ENCODE results near the gene ERN1.
"Not testable (repeated sequence)": the region's sequence is repeated elsewhere in the genome, so short reads cannot be mapped to it uniquely, and the experiment has no call there.

ERN1 gene

DNA sequence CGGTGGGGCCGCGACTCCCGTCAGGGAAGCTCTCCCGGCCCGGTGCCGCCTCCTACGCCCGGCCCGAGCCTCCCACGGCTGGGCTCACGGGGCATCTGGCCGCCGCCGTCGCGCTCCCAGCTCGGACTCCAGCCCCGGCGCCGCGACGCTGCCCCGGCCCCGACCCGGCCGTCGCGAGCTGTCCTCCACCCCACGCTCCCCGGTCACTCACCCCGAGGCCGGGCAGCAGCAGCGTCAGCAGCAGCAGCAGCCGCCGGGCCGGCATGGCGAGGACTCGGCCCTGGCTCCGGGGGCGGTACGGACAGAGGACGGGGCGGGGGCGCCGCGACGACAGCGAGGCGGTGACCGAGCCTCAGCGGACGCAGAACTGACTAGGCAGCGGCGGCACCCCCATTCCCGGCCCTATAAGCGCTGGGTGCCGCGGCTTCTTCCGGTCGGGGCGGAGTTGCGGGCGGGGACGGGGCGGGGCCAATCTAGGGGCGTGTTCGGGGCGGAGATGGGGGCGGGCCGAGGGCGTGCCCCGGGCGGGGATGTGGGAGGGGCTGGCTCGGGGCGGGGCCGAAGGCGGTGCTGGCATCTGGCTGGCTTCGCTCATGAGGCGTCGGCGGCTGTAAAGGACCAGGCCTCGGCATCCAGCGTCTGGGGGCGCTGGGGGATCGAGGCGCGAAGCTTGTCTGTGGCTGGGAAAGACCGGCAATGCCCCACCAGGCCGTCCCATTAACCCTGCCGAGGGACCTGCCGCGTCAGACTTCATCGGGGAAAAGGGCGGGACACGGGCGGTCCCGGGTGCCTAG is at the start of gene ERN1:
TSS of gene ERN1 (minus strand) at position 380 of the 794 bp plus-strand sequence. CDS start at position 265, 115 bp downstream.
- FAIRE-seq: no peak

DNA sequence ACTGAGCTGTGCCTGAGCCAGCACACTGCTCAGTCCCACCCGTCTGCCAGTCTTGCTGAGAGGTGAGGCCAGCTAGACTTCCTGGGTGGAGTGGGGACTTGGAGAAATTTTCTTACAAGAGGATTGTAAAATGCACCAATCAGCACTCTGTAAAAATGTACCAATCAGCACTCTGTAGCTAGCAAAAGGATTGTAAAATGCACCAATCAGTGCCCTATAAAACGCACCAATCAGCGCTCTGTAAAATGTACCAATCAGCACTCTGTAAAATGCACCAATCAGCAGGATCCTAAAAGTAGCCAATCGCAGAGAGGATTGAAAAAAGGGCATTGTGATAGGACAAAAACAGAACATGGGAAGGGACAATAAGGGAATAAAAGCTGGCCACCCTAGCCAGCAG is 49.1 kb upstream of the ERN1 start:
- not testable (repeated sequence) for FAIRE-seq; DNase-seq (ENCODE audit: low spot score)

More for the DNA sequence above, at the start of gene ERN1:
- DNase-seq (ENCODE audit: low spot score): peak; percentile 87

DNA sequence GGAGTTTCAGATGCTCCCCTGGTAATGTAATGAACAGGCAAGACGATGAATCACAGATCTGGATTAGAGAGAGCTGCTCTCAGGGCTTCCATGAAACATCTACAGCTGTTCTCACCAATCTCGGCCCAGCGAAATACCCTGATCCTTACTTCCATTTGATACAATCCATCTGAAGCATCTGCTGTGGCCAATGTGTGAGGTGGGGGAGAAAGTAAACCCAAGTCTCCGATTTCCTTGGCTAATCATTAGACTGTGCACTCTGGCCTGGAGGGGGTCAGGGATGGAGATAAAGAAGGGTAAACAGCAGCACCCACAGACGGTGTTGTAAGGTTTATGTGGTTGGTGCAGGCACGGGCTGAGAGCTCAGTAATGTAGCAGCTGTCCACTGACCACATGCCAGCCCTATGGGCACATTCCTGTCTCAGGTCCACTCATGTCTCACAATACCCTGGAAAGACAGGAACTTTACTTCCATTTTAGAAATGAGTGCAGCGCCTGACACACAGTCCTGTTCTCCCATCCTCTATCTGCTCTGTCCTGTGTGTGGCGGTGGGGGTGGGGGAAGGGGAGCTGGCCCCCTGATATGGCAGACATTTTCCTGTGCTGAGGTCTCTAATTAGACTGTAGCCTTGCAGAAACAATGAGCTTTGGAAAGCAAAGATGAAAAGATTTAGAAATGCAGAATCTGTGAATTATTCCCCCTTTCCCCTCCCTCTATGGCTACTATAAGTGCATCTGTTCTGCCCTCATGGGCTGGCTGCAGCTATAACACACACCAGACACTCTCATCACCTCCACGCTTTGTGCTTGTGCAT is 48.3 kb upstream of the ERN1 start:
- FAIRE-seq: no peak
- DNase-seq (ENCODE audit: low spot score): no peak

DNA sequence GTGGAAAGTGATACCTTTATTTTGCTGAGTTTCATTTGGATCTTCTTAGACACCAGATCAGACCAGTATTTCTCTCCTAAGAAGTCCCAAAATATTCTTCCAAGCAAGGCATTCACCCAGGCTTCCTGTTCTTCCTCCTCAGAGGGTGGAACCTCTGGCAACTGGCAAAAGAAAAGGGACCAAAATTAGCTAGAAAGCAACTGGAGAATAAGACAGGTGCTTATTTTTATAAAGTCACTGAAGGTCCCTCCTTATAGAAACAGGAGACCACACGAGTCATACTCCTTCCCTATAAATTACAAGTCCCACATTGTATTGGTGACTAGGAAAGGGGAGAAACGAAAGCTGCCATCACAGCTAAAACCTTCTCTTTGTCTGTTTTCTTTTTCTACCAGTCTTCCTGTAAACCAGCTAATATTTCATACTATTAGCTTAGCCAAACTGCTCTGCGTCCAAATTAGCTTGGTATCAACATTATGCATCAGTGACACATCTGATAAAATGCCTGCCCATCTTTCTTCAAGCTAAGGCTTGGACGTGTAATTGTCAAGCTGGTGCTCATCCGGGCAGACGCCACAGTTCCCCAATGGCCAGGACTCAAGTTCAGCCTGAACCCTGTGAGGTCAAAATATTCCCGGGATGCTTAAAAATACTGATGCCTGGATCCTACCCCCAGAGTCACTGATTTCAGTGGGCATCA is 47.5 kb upstream of the ERN1 start:
- DNase-seq (ENCODE audit: low spot score): no peak
- no peak for FAIRE-seq

DNA sequence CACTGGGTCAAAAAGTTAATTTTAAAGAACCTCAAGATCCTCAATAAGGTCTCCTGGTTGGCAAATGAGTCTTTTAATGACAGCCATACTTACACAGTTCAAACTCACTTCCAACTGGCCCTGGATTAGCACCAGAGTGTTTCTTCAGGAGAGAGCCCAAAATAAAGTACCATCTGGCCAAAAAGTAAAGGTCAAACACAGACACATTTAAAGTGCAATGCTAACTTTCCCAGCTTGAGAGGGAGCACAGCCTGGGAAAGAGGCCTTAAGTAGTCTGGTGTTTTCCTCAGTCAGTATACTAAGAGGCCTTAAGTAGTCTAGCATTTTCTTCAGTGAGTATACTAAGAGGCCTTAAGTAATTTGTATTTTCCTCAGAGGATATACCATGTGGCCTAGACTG is 46.6 kb upstream of the ERN1 start:
- no peak for DNase-seq (ENCODE audit: low spot score)
- FAIRE-seq: no peak

DNA sequence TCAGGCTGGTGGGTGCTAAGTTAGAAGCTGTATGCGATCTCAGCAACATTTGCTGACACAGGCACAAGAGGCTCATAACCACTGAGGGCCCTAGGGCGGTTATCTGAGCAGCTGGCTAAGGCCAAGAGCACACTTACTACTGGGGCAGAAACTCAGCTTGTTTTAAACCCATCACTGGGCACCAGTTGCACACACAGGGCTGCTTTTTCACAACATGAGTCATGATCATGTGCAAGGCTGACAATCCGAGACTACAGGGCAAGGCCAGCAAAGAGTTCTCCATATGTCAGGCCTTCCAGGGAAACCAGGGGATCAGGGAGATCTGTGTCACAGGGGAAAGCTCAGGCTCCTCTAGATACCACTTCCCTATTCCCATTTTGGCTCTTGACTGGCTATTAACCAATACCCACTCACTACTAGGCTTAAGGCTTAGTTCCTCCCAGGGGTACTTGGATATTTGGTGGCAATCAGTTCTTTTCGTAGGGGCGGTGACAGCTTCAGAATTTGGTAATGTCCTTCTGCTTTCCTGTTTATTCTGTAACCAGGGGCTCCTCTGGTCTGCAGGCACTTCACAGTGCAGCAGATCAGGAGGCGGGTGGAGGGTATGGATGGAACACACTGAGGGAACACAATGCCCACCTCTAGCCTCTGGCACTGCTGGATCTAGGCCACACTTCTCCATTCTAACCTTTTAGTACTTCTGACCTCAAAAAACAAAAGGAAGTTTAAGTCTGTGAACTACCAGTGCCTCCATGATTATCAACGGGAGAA is 44.9 kb upstream of the ERN1 start:
- DNase-seq (ENCODE audit: low spot score) (peak; percentile 11), FAIRE-seq (no peak)

DNA sequence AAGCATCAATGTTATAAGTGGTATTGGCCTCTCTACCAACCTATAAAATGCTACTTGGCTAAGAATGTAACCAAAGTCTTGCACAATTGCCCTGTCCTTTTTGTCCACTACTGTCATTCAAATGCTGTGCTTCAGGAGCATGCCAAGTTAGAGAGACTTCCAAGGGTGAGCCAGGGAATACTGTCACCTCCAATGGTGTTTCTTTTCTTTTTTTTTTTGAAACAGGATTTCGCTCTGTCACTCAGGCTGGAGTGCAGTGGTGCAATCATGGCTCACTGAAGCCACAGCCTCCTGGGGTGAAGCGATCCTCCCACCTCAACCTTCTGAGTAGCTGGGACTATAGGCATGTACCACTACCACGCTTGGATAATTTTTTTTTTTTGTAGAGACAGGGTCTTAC is 43.7 kb upstream of the ERN1 start:
- DNase-seq (ENCODE audit: low spot score) (no peak), FAIRE-seq (no peak)

DNA sequence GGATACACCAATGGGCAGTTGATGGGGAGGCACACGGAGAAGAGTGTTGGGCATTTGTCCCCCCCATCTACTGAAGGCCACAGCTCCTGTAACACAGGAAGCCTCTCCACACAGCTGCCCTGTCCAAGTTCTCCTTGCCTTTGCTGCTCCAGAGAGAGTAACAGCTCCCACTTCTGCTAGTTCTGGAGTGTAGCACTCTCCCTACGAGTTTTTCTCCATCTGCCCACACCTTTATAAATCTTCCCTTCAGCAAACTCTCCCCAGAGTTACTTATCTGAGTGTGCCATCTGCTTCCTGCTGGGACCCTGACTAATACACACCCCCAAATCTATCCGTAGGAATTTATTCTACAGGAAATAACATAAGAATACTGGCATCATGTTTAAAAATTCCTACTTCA is 42.6 kb upstream of the ERN1 start:
- FAIRE-seq (no peak), DNase-seq (ENCODE audit: low spot score) (no peak)

DNA sequence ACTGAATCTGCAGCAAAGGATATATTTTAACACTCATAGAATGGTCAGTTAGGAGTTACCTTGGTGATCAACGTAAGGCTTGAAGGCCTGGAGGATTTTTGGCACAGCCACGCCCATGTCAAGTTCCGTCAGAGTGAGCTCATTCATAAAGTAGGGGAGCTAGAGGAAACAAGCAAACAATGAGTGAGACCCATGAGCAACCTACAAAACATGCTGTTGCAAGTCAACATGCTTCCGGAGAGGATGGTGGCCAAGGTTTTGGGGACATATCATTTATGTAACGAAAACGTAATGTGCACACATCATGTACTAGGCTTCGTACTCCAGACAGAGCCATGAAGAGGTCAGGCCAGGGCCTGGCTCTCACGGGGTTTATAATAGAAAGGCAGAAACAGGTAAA is 41.1 kb upstream of the ERN1 start:
- no peak for FAIRE-seq

DNA sequence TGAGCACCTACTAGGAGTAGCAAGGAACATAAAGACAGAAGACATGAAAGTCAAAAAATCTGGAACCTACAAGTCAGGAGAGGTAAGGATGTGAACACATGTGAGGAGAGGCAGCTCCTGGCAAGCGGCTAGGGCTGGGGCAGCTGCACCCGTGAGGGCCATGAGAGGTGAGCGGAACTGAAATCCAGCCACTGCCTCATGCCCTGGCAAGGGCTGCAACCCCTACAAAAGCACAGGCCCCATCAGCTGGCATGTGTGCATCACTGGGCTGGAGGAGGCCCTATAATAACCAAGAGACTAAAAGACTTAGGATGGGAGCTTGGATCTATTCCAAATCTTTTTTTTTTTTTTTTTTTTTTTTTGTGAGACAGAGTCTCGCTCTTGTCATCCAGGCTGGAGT is 40.3 kb upstream of the ERN1 start:
- FAIRE-seq (no peak), DNase-seq (ENCODE audit: low spot score) (no peak)

More for the DNA sequence above, 41.1 kb upstream of the ERN1 start:
- no peak for DNase-seq (ENCODE audit: low spot score)

DNA sequence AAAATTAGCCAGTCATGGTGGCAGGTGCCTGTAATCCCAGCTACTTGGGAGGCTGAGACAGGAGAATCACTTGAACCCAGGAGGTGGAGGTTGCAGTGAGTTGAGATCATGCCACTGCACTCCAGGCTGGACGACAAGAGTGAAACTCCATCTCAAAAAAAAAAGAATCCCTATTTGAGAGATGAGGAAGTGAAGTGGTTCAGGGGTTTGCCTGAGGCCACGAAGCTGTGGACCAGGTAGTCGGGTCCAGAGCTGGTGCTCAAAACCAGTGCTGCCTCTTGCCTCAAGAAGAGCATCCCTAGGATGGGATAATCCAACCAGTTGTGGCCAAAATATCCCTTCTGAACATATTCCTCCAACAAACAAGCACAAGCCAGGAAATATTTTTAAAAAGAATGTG is 37.7 kb upstream of the ERN1 start:
- not testable (repeated sequence) for DNase-seq (ENCODE audit: low spot score); FAIRE-seq

DNA sequence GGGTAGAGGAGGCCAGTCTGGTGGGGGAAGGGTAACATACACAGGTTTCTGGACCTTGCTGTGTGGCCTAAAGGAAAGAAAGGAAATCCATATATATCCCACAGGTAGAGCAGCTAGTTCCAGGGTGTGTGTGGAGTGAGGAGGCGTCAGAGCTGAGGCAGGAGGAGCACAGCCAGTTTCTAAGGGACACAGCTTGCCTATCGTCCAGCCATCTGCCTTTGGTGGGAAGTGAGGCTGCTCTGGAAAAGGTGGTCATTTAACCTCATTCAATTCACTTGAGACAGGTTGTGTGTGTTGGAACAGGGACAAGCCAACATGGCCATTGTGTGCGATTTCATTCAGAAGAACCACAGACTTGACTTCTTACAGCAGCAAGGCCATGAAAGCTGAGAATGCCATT is 36.9 kb upstream of the ERN1 start:
- DNase-seq (ENCODE audit: low spot score): no peak
- FAIRE-seq: no peak

DNA sequence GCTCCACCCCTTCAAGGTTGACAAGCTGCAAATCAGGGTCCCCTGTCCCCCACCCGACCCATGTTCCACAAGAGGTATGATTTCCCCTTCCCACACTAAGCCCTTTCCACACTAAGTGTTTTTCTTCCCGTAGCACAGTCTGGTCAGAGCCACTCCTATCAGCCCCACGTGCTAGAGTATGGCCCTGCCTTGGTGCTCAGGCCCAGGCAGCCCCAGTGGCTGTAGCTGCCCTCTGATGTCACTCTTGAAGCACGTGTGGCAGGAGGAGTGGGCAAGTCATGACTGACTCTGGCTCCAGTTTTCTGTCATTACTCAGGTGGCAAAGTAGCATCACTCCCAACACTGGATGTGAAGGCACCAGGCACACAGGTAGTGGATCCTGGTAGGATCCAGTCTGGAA is 35.4 kb upstream of the ERN1 start:
- FAIRE-seq (no peak), DNase-seq (ENCODE audit: low spot score) (no peak)

DNA sequence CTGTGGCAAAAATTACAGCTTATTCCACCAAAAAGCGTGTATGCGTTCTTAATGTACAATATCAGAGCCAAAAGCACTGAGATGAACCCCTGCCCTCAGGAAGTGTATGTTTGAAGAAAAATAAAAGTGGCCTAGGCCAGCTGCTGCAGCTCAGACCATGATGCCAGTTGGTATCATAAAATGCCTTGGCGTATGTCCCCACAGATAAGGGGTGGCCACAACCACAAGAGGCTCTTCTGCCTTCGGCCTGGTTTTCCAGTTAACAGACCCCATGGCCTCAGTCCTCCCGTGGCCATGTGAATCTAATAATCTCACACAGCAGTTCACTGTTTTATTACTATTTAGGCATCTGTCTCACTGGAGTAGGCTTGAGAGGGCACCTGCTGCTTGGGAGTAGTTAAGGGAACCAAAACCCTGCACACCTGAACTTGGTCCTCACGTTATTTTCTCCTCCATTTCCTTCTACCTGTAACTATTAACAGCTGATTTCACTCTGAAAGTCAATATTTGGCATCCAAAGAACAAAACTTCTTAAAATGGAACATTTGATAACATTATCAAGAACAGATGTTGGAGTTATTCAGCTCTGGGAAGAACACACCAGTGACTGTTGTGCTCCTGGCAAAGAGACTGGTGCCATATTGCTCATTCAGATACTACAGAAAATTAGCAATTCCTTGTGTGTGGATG is 34.8 kb upstream of the ERN1 start:
- FAIRE-seq (no peak), DNase-seq (ENCODE audit: low spot score) (no peak)

DNA sequence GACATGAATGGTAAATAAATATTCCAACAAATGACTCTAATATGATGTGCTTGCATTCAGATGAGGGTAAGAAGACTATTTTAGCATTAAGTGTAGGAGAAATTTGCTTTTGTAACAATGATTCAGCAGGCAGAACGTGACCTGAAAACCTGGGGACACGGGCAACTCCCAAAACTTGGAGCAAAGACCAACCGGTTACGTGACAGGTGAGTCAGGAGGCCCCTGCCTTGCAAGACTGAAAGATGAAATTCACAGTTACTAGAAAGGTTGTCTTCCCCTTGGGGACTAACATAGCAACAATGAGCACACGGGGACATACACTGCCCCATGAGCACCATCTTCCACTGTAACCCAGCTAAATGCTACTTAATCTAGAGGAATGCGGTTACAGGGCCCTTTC is 33.5 kb upstream of the ERN1 start:
- FAIRE-seq: no peak

DNA sequence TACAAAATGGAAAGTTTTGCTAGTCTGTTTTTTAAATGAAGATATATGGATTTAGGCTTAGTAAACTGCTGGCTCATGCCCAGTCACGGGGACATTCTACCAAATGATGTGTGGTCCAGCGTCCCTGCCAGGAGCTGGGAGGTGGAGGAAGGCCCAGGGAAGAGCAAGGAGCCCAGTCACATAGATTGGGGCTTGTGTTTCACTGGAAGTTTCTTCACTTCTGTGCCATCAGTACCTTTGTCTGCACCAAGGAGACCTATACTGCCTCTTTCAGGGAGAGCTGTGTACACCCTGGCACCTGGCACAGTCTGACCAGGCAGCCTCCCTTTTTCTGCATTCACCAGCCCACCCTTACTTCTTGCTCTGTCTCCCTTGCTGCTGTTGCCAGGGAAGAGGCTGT is 32.6 kb upstream of the ERN1 start:
- no peak for DNase-seq (ENCODE audit: low spot score)
- FAIRE-seq: no peak

More for the DNA sequence above, 33.5 kb upstream of the ERN1 start:
- no peak for DNase-seq (ENCODE audit: low spot score)

DNA sequence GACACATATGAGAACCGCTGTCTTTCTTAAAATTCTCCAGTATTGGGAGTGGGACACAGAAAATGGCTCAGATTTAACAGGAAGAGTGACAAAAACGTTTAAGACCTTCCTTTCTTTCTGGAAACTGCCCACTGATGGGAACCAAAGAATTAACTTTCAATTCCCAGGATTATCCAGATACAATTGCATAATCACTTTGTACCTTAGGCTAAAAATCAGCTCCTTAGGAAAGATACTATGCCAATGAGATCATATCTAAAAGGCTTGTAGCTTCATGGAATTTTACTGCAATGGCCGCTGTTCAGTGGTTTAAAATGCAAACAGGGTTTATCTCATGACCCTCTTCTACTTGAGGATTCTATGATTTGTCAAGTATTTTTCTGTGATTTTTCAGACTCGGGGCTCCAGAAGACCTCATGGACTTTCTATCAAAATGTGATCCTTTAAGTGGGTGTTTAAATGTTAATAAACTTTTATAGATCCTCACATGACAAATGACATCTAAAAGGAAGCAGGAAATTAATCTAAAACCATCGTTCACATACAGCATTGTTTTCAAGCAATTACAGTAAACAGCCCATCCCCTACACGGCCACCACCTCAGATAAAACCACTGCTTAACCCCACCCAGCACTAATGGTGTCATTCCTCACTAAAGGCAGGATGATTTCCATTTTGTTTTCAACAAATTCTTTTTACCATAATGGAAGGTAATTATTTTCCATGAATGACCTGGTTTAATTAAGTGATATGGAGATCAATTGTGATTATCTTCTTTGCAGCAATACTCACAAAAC is 31.6 kb upstream of the ERN1 start:
- DNase-seq (ENCODE audit: low spot score) (no peak), FAIRE-seq (no peak)

DNA sequence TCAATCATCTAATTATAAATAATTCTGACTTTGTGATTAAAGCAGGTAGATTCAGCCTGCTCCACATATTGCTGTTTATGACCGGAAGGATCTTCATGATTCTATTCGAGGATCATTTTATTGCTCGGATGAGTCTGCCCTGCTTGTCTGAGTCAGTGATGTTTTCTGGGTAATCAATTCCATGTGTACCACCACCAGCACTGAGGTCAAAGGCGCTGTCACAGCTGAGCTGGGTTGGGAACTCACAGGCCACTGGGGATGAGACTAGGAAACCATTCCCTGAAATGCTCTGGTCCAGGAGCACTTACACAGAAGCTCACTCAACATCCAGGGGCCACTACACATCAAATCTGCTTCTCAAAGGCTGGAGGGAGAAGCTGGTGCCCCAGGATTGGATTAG is 30.4 kb upstream of the ERN1 start:
- DNase-seq (ENCODE audit: low spot score): no peak
- no peak for FAIRE-seq

DNA sequence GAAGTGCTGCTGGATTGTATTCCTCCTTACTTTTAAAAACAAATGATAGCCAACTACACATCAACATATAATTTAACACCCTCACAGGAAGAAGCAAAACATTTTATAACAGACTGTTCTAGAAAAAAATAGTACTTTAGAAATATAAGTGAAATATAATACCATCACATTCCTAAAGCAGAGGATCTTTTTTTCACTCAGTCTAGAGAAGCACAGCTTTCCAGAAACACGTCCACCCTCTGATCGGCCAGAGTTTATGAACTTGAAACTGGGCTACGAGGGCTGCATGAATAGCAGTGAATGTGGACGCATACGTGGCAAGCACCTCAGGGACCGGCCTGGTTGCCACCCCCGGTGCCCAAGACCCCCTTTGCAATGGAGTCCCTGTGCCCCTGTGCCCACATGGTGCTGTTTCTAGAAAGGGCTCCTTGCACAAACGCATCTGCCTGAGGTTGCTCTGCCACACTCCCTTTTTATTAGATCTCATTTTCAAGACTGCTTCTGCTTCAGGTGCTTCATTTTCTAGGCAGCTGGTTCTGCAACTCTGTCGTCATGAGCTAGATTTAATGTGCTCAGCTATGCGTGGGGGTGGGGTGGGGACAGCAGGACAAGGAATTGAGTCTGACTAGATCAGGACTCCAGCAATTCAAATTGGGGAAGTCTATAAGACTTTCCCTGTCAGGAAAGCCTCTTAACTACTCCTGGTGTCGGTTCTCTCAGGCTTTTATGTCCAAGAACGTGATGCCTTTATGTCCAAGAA is 29.1 kb upstream of the ERN1 start:
- DNase-seq (ENCODE audit: low spot score): no peak
- no peak for FAIRE-seq
